K562 (cell line): Measurements from ENCODE around the gene RFT1.

Experiments used
- ARNT ChIP-seq, 2 experiments: fragments of 450-650 bp; IDR thresholded peaks; 2 replicates each; pipeline ENCODE4 v1.6.1; 2016; ENCODE audit warnings: mild to moderate bottlenecking in 1 of 2
- CGGBP1 ChIP-seq: fragments of 250-450 bp; sonication (Bioruptor Pico); IDR thresholded peaks from 2 replicates; pipeline ENCODE4 v1.9.0; 2021; ENCODE audit warnings: mild to moderate bottlenecking
- CREB3 ChIP-seq: fragments of 450-650 bp; conservative IDR thresholded peaks from 2 replicates; pipeline ENCODE4 v1.6.1; 2016; ENCODE audit warnings: missing genetic modification characterization, low read depth, mild to moderate bottlenecking, missing compliant biosample characterization, moderate library complexity
- FOXA1 ChIP-seq: fragments of 450-650 bp; IDR thresholded peaks from 2 replicates; pipeline ENCODE4 v1.6.1; 2016; ENCODE audit warnings: mild to moderate bottlenecking, borderline replicate concordance
- NCOR1 ChIP-seq: fragments of 450-650 bp; IDR thresholded peaks from 2 replicates; pipeline ENCODE4 v1.6.1; 2016; ENCODE audit warnings: mild to moderate bottlenecking, moderate library complexity
- NFXL1 ChIP-seq: fragments of 450-650 bp; formaldehyde crosslinking; IDR thresholded peaks from 2 replicates; pipeline ENCODE4 v1.4.0; 2021; ENCODE audit warnings: mild to moderate bottlenecking
- POLR2A ChIP-seq: fragments of 450-650 bp; conservative IDR thresholded peaks from 2 replicates; pipeline ENCODE4 v1.6.1; 2016
- RCOR1 ChIP-seq, 2 experiments: IDR thresholded peaks; 2 replicates each; pipeline ENCODE4 v1.6.1; 2012; ENCODE audit warnings: low read depth in 2 of 2, low read length in 2 of 2, borderline replicate concordance in 1 of 2, improper control_type of control experiment in 1 of 2
- SRF ChIP-seq, 2 experiments: fragments of 250-450, 450-650 bp in 1 of 2; sonication (Bioruptor Pico) in 1 of 2; sonication (generic) in 1 of 2; formaldehyde crosslinking; IDR thresholded peaks; 2 replicates each; pipeline versions ENCODE4 v1.5.0 to v1.5.1; 2020 to 2022; ENCODE audit warnings: mild to moderate bottlenecking in 1 of 2, missing genetic modification reagents in 1 of 2
- YBX1 ChIP-seq: fragments of 450-650 bp; IDR thresholded peaks from 2 replicates; pipeline ENCODE4 v1.7.1; 2016; ENCODE audit warnings: mild to moderate bottlenecking
- ZBTB43 ChIP-seq: sonication (generic); formaldehyde crosslinking; IDR thresholded peaks from 2 replicates; pipeline ENCODE4 v1.8.0; 2023; ENCODE audit warnings: mild to moderate bottlenecking, missing genetic modification reagents
- ZFP36 ChIP-seq: fragments of 150-350 bp; IDR thresholded peaks from 2 replicates; pipeline ENCODE4 v1.6.1; 2018; ENCODE audit warnings: low read length, low read depth; ENCODE audit not compliant: partially characterized antibody
- ZNF561 ChIP-seq: fragments of 450-650 bp; formaldehyde crosslinking; conservative IDR thresholded peaks from 2 replicates; pipeline ENCODE4 v1.4.0; 2020; ENCODE audit warnings: mild to moderate bottlenecking, moderate library complexity

GRCh38 chr3:53097887-53098286 is 32.3 kb downstream of the RFT1 start:
- TF ChIP-seq POLR2A (no peak), ZBTB43 (CRISPR knock-in tag) (no peak), YBX1 (no peak), NCOR1 (no peak), CREB3 (no peak), FOXA1 (no peak), ZNF561 (no peak), CGGBP1 (no peak), RCOR1 (IDR thresholded peaks at IDR 0.05; ENCODE audit: borderline replicate concordance in 1 of 2, low read depth in 2 of 2, low read length in 2 of 2) (no peak), ARNT (IDR thresholded peaks at IDR 0.05) (no peak), SRF (CRISPR knock-in tag; IDR thresholded peaks at IDR 0.05) (no peak), NFXL1 (no peak), ZFP36 (no peak)
